HUES64 (cell line): ENCODE results near the gene NME7.
A peak's percentile ranks its signal among the peaks of the same experiment; 100 is the strongest.

Experiments
- H3K27ac ChIP-seq: 2 replicates; pipeline ENCODE4 v1.7.0; 2013; ENCODE audit warnings: low read depth, low read length, inconsistent platforms
- H3K27me3 ChIP-seq: 2 replicates; pipeline ENCODE4 v1.6.1; 2013; ENCODE audit warnings: mild to moderate bottlenecking, low read length; ENCODE audit not compliant: insufficient read depth
- H3K36me3 ChIP-seq: 2 replicates; pipeline ENCODE4 v1.6.1; 2013; ENCODE audit warnings: mild to moderate bottlenecking, low read length; ENCODE audit not compliant: insufficient read depth
- H3K4me1 ChIP-seq: 2 replicates; pipeline ENCODE4 v1.6.1; 2013; ENCODE audit warnings: mild to moderate bottlenecking, low read length, moderate library complexity; ENCODE audit not compliant: insufficient read depth
- H3K4me3 ChIP-seq: 2 replicates; pipeline ENCODE4 v1.5.1; 2013; ENCODE audit warnings: mild to moderate bottlenecking, low read length, moderate library complexity
- H3K9ac ChIP-seq: 2 replicates; pipeline ENCODE4 v1.6.1; 2013; ENCODE audit warnings: mild to moderate bottlenecking, low read depth, low read length
- H3K9me3 ChIP-seq: 2 replicates; pipeline ENCODE4 v1.6.1; 2013; ENCODE audit warnings: low read depth, low read length; ENCODE audit not compliant: insufficient read depth
- WGBS: fragments of 150-250, 120-280 bp; methylation state at CpG from one replicate; pipeline ENCODE4 v1.1.7; 2013; ENCODE audit warnings: missing lambda C conversion rate; 5-methylcytosine and 5-hydroxymethylcytosine counted together

The NME7 gene

GRCh38 chr1:169106095-169106920, 261.3 kb downstream of the NME7 start, which contains the start of gene ATP1B1:
ATP1B1 (plus strand) TSS chr1:169106690; CDS start chr1:169106830, 140 bp downstream.
- H3K27me3 ChIP-seq = peaks cover 12% of the 10 kb centered on the region; the same call in 1 of the 2 replicates
- peak within 1 kb of the TSS; percentile 97 for H3K27ac ChIP-seq
- H3K4me1 ChIP-seq = peaks cover 50% of the 10 kb centered on the region

DNA sequence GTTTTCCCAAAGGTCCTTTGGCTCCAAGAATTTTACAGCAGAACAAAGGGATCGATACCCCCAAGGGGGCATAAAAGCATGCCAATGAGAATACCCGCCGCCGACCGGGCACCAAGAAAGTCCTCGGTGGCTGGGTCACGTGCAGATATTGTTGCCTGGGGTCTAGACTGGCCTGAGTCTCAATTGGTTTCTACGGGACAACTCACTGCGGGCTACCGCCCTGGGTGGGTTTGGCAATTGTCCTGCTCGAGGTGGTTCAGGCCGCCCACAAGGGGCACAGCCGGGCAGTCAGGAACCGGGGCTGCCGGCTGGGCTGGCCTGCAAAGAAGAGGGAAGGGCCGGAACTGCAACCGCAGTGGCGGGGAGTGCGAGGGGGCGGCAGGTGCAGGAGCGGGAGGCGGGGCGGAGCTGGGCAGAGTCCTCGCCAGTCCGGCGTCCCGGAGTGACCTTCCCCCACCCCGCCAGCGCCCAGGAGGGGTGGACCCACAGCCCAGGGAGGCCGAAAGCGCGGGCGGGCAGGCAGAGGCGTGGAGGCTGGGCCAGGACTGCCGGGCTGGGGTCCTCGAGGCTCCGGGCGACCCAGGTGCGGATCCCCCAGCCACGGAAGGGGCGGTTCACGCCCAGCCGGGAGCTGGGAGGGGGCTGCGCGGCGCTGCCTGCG, 262.0 kb downstream of the NME7 start:
- Histone ChIP-seq H3K4me1 (peaks cover 49% of the 10 kb centered on the region), H3K9ac (peak overlapping the region; percentile 82), H3K27me3 (peaks cover 12% of the 10 kb centered on the region; the same call in 1 of the 2 replicates), H3K4me3 (peak overlapping the region; percentile 90), H3K9me3 (no peaks in the 10 kb centered on the region), H3K36me3 (no peaks in the 10 kb centered on the region), H3K27ac (peak overlapping the region; percentile 97)
- 4% methylated on average over 47 of the region's 47 CpGs for WGBS

More at GRCh38 chr1:169106095-169106920, 261.3 kb downstream of the NME7 start, which contains the start of gene ATP1B1:
- peaks cover 4% of the 10 kb centered on the region; the same call in 1 of the 2 replicates for H3K36me3 ChIP-seq
- under 1% methylated on average over 99 of the region's 100 CpGs for WGBS
- H3K4me3 ChIP-seq = peak within 1 kb of the TSS; percentile 90
- H3K9me3 ChIP-seq = no peaks in the 10 kb centered on the region
- peak within 1 kb of the TSS; percentile 91 for H3K9ac ChIP-seq

- Histone ChIP-seq H3K36me3 (no peaks in the 10 kb centered on the region), H3K27ac (no peak overlapping the region), H3K27me3 (peaks cover 12% of the 10 kb centered on the region; the same call in 1 of the 2 replicates), H3K9me3 (no peaks in the 10 kb centered on the region), H3K4me1 (peaks cover 44% of the 10 kb centered on the region), H3K4me3 (peak overlapping the region; percentile 90), H3K9ac (peak overlapping the region; percentile 82; the same call in 1 of the 2 replicates)
- 80% methylated on average over 6 of the region's 6 CpGs for WGBS
These were observed 262.5 kb downstream of the NME7 start for GRCh38 chr1:169105087-169105433.

DNA sequence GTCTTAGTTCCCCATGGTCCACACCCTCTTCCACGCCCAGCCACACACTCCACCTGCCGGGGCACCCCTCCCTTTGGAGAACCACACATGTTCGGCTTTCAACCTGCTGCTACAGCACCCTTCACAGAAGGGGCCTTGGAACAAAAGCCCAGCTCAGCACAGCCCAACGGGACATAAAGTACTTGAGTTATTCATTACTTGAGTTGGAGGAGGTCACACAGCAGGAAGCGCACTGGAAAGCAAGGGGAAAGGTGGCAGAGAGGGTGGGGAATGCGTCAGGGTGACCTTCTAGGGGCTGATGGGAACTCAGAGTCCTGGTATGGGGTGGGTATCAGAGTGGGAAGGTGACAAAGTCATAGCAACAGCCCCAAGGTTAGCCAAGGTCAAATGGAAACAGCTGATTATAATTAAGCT, 264.1 kb downstream of the NME7 start:
- WGBS = 87% methylated on average over 6 of the region's 6 CpGs

DNA sequence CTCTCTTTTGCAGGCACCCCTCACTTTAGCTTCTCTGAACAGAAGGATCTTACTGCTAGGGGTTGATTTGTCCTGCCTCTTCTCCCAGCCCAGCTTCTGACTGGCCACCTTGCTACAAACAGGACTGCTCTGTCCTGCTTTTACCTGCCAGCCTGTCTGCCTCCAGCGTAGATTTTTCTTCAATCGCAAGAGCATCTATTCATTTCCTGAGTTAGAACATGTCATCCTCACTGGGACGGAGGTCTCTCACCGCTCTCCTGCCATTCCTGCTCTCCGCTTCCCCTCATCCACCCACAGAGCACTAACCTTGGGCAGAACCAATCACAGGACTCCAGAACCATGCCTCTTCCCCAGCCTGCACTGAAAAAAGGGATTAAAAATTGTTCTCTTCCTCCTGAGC, 264.6 kb downstream of the NME7 start:
- Histone ChIP-seq H3K9me3 (no peaks in the 10 kb centered on the region), H3K27ac (no peak overlapping the region), H3K4me1 (peaks cover 23% of the 10 kb centered on the region), H3K9ac (no peak overlapping the region), H3K27me3 (peaks cover 12% of the 10 kb centered on the region; the same call in 1 of the 2 replicates), H3K36me3 (no peaks in the 10 kb centered on the region), H3K4me3 (no peak overlapping the region)
- 91% methylated on average over 5 of the region's 5 CpGs for WGBS

More for the DNA sequence above, 264.1 kb downstream of the NME7 start:
- H3K4me1 ChIP-seq = peaks cover 28% of the 10 kb centered on the region
- H3K27ac ChIP-seq = no peak overlapping the region
- H3K4me3 ChIP-seq = no peak overlapping the region
- no peaks in the 10 kb centered on the region for H3K36me3 ChIP-seq
- H3K9ac ChIP-seq = no peak overlapping the region
- H3K27me3 ChIP-seq = peaks cover 12% of the 10 kb centered on the region; the same call in 1 of the 2 replicates
- H3K9me3 ChIP-seq = no peaks in the 10 kb centered on the region

GRCh38 chr1:169102567-169102966, 265.0 kb downstream of the NME7 start:
- WGBS = 33% methylated on average over 4 of the region's 4 CpGs
- Histone ChIP-seq H3K27ac (no peak overlapping the region), H3K9me3 (no peaks in the 10 kb centered on the region), H3K27me3 (peaks cover 12% of the 10 kb centered on the region; the same call in 1 of the 2 replicates), H3K36me3 (no peaks in the 10 kb centered on the region), H3K4me1 (peaks cover 21% of the 10 kb centered on the region), H3K9ac (no peak overlapping the region), H3K4me3 (no peak overlapping the region)

DNA sequence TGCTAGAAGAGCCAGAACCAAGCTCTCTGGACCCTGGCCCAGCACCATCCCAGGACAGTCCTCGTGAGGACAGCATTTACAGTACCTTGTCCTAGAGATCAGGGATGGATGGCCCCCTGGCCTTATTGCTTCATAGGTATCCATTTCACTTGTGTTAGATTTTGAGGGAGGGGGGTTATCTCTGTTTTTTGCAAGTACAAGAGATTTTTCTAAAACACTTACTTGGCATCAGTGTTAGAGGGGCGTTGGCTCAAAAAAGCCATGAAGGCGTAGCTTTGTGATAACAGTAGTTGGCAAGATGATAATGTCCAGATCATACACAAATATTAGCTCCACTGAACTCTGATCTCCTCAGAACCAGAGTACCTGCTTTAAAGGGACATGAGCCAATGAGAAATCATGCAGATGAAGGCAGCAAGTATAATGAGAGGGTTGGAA, 266.9 kb downstream of the NME7 start:
- Histone ChIP-seq H3K27me3 (peaks cover 12% of the 10 kb centered on the region; the same call in 1 of the 2 replicates), H3K27ac (no peak overlapping the region), H3K36me3 (no peaks in the 10 kb centered on the region), H3K9me3 (no peaks in the 10 kb centered on the region), H3K4me3 (no peak overlapping the region), H3K9ac (no peak overlapping the region), H3K4me1 (peaks cover 21% of the 10 kb centered on the region)
- WGBS = 87% methylated on average over 3 of the region's 3 CpGs

DNA sequence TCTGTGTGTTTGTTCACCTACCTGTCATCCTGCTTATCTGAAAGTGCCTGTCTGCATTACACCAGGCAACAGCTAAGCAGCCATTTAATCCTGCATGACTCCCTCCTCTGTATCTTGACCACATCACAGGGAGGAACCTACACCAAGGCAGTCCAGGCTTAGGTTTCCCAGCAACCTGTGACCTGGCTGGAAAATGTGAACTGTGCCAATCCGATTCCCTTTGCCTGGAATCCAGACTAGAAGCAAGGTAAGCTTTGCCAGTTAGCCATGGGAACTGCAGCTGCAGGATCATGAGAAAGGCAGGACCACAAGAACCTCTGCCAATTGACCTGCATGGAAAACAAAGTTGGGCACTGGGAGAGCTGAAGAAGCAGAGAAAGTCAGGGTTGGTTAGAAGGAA, 267.4 kb downstream of the NME7 start:
- H3K27me3 ChIP-seq = peaks cover 12% of the 10 kb centered on the region; the same call in 1 of the 2 replicates
- WGBS = 90% methylated on average over 1 of the region's 1 CpG
- H3K9me3 ChIP-seq = no peaks in the 10 kb centered on the region
- no peak overlapping the region for H3K27ac ChIP-seq
- H3K9ac ChIP-seq = no peak overlapping the region
- H3K4me1 ChIP-seq = peaks cover 19% of the 10 kb centered on the region
- no peak overlapping the region for H3K4me3 ChIP-seq
- no peaks in the 10 kb centered on the region for H3K36me3 ChIP-seq

GRCh38 chr1:169099561-169099960, 268.0 kb downstream of the NME7 start:
- WGBS = 93% methylated on average over 2 of the region's 2 CpGs
- Histone ChIP-seq H3K36me3 (no peaks in the 10 kb centered on the region), H3K4me3 (no peak overlapping the region)

GRCh38 chr1:169098380-169098779, 269.2 kb downstream of the NME7 start:
- H3K4me1 ChIP-seq = peaks cover 13% of the 10 kb centered on the region; the same call in 1 of the 2 replicates
- no peak overlapping the region for H3K27ac ChIP-seq
- H3K4me3 ChIP-seq = no peak overlapping the region
- no peaks in the 10 kb centered on the region for H3K27me3 ChIP-seq
- WGBS = 95% methylated on average over 1 of the region's 1 CpG
- no peaks in the 10 kb centered on the region for H3K9me3 ChIP-seq
- H3K36me3 ChIP-seq = no peaks in the 10 kb centered on the region
- H3K9ac ChIP-seq = no peak overlapping the region

More at GRCh38 chr1:169099561-169099960, 268.0 kb downstream of the NME7 start:
- no peak overlapping the region for H3K27ac ChIP-seq
- peaks cover 16% of the 10 kb centered on the region; the same call in 1 of the 2 replicates for H3K4me1 ChIP-seq
- no peaks in the 10 kb centered on the region for H3K9me3 ChIP-seq
- no peak overlapping the region for H3K9ac ChIP-seq
- H3K27me3 ChIP-seq = peaks cover 6% of the 10 kb centered on the region; the same call in 1 of the 2 replicates
